ENCODE data around the gene KRT7.

- TF ChIP-seq ZNF274 (IDR thresholded peaks at IDR 0.05; ENCODE audit: low read depth, low read length) (no peak), YY1 (IDR thresholded peaks at IDR 0.05; ENCODE audit: insufficient read depth, insufficient read length) (no peak)
Observed at GRCh38 chr12:52236386-52237050, 3.5 kb downstream of the KRT7 start.
